CD4-positive, alpha-beta T cell (primary cell): Measurements from ENCODE around the gene RAB1B. TPM values are rescaled to one million over a fixed set of nuclear protein-coding genes. Genes with fewer than 3 reads are reported as not detected.

Source experiments
- ATAC-seq: fragments of 200-7000 bp; cut with Tn5 transposase; one replicate; pipeline ENCODE4 v1.10.0; 2022; ENCODE audit warnings: mild to moderate bottlenecking; ENCODE audit not compliant: poor library complexity
- CTCF ChIA-PET: fragments of 350-600 bp; sonication (Branson Sonifier 250); formaldehyde crosslinking; loops from one replicate; lab custom pipeline; 2021; ENCODE audit warnings: antibody characterized with exemption, inconsistent platforms; lab: Charles Lee
- POLR2A ChIA-PET: fragments of 350-600 bp; sonication (Branson Sonifier 250); formaldehyde crosslinking; loops from one replicate; lab custom pipeline; 2021; ENCODE audit warnings: antibody characterized with exemption, inconsistent platforms; lab: Charles Lee
- DNase-seq, 14 experiments: peaks; one replicate each; pipeline ENCODE4 v3.0.0-alpha.2; 2013 to 2020; ENCODE audit warnings: mixed read lengths in 2 of 14
- H3K27ac ChIP-seq, 2 donors: one replicate each; pipeline versions ENCODE4 v1.5.1 to v1.7.0; 2013; ENCODE audit warnings: low read length in 2 of 2, low read depth in 1 of 2, mild to moderate bottlenecking in 1 of 2
- H3K27me3 ChIP-seq, 2 experiments: 1 replicate in 1 of 2; 2 replicates in 1 of 2; pipeline versions ENCODE4 v1.6.1 to v1.7.0; 2013; ENCODE audit warnings: low read length in 2 of 2, control low read depth in 1 of 2, mild to moderate bottlenecking in 1 of 2, moderate library complexity in 1 of 2; ENCODE audit not compliant: insufficient read depth in 2 of 2, control insufficient read depth in 1 of 2
- H3K36me3 ChIP-seq: one replicate; pipeline ENCODE4 v1.6.1; 2013; ENCODE audit warnings: low read length, control low read depth; ENCODE audit not compliant: insufficient read depth
- H3K4me1 ChIP-seq: one replicate; pipeline ENCODE4 v1.6.1; 2013; ENCODE audit warnings: low read length, control low read depth; ENCODE audit not compliant: insufficient read depth
- H3K4me3 ChIP-seq: one replicate; pipeline ENCODE4 v1.5.1; 2013; ENCODE audit warnings: mild to moderate bottlenecking, low read length, moderate library complexity
- H3K9me3 ChIP-seq, 2 experiments: 1 replicate in 1 of 2; 2 replicates in 1 of 2; pipeline versions ENCODE4 v1.6.1 to v1.7.0; 2013; ENCODE audit warnings: low read length in 2 of 2, mild to moderate bottlenecking in 2 of 2, control low read depth in 1 of 2, moderate library complexity in 1 of 2; ENCODE audit not compliant: control insufficient read depth in 1 of 2, insufficient read depth in 1 of 2
- H3K27ac Mint-ChIP-seq: one replicate; pipeline ENCODE4 v1.8.0; 2020; ENCODE audit warnings: mixed read lengths
- H3K27me3 Mint-ChIP-seq: one replicate; pipeline ENCODE4 v1.8.0; 2021; ENCODE audit warnings: mixed read lengths
- H3K36me3 Mint-ChIP-seq: one replicate; pipeline ENCODE4 v1.8.0; 2021; ENCODE audit warnings: low read depth, mixed read lengths
- H3K4me1 Mint-ChIP-seq: one replicate; pipeline ENCODE4 v1.8.0; 2021; ENCODE audit warnings: low read depth, mixed read lengths
- H3K4me3 Mint-ChIP-seq: one replicate; pipeline ENCODE4 v1.8.0; 2020; ENCODE audit warnings: mild to moderate bottlenecking, mixed read lengths
- H3K9me3 Mint-ChIP-seq: one replicate; pipeline ENCODE4 v1.8.0; 2020; ENCODE audit warnings: mixed read lengths
- CTCF ChIP-seq: fragments of 200-600 bp; IDR thresholded peaks from one replicate; pipeline ENCODE4 v1.8.0; 2022; ENCODE audit warnings: antibody characterized with exemption, mild to moderate bottlenecking
- intact Hi-C, 2 experiments: fragments of 100-400 bp; cut with DNase I in 1 of 2; cut with micrococcal nuclease in 1 of 2; formaldehyde crosslinking; loops; one replicate each; pipeline versions ENCODE4 v1.15.1 to v1.9.0; 2023 to 2025; cut with DNase I, micrococcal nuclease
- total RNA-seq, 174 experiments: library from RNA in 2 of 174; stranded (reverse) in 2 of 174; gene quantifications; one replicate each; pipeline ENCODE4 v1.2.3 and lab custom pipeline; 2021 to 2026

Gene RAB1B
- total RNA-seq, 2 experiments from 2014 or later = 27.4 to 29.4 TPM

DNA sequence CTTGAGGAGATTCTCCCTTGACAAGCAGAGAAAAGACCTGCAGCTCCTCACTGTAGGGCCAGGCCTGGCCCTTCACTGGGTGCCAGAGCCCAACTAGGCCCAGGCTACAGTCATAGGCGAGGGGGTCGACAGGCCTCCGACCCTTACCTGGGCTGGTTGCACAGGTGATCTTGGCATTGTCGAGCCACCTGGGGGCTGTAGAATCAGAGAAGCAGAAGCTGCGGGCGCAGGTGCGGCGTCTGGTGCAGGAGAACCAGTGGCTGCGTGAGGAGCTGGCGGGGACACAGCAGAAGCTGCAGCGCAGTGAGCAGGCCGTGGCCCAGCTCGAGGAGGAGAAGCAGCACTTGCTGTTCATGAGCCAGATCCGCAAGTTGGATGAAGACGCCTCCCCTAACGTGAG lies 6.9 kb upstream of the RAB1B start:
- intact Hi-C loops = loop anchor here in 1 of 2 experiments (10.0 kb wide), 1 partner anchor 547 kb away; the partner anchor contains the start of gene KAT5
- peaks cover 26% of the 10 kb centered on the region for H3K4me1 ChIP-seq
- Mint-ChIP-seq H3K4me3 (no peak overlapping the region), H3K27ac (no peak overlapping the region), H3K36me3 (peaks cover 51% of the 10 kb centered on the region), H3K27me3 (no peaks in the 10 kb centered on the region), H3K9me3 (no peaks in the 10 kb centered on the region), H3K4me1 (peaks cover 26% of the 10 kb centered on the region)
- CTCF ChIA-PET = no interaction called here
- ATAC-seq = no peak
- H3K27ac ChIP-seq = no peak overlapping the region
- no peak for DNase-seq
- no peaks in the 10 kb centered on the region for H3K27me3 ChIP-seq
- TF ChIP-seq CTCF = no peak
- no peaks in the 10 kb centered on the region for H3K9me3 ChIP-seq
- POLR2A ChIA-PET = interaction anchor here (1.0 kb wide), 1 partner anchor 27 kb away, joined by 3 read pairs; the partner anchor contains the start of gene YIF1A
- H3K4me3 ChIP-seq = no peak overlapping the region
- peaks cover 51% of the 10 kb centered on the region for H3K36me3 ChIP-seq

- Mint-ChIP-seq H3K4me1 (peaks cover 23% of the 10 kb centered on the region), H3K27ac (no peak overlapping the region), H3K27me3 (no peaks in the 10 kb centered on the region), H3K4me3 (no peak overlapping the region), H3K36me3 (peaks cover 50% of the 10 kb centered on the region), H3K9me3 (no peaks in the 10 kb centered on the region)
- H3K27me3 ChIP-seq = no peaks in the 10 kb centered on the region
- H3K4me1 ChIP-seq = peaks cover 26% of the 10 kb centered on the region
- H3K9me3 ChIP-seq = no peaks in the 10 kb centered on the region
- ChIA-PET CTCF (no interaction called here), POLR2A (interaction anchor here (1.0 kb wide), 1 partner anchor 27 kb away, joined by 3 read pairs; the partner anchor contains the start of gene YIF1A)
- intact Hi-C loops = loop anchor here in 1 of 2 experiments (10.0 kb wide), 1 partner anchor 547 kb away; the partner anchor contains the start of gene KAT5
- ATAC-seq (no peak), DNase-seq (no peak)
- TF ChIP-seq CTCF = no peak
- H3K36me3 ChIP-seq = peaks cover 51% of the 10 kb centered on the region
- H3K27ac ChIP-seq = no peak overlapping the region
- no peak overlapping the region for H3K4me3 ChIP-seq
Measured at GRCh38 chr11:66262191-66262590, 6.2 kb upstream of the RAB1B start.

GRCh38 chr11:66262696-66263095 lies 5.7 kb upstream of the RAB1B start:
- H3K4me3 ChIP-seq = no peak overlapping the region
- POLR2A ChIA-PET = interaction anchor here (0.8 kb wide), 1 partner anchor 40 kb away, joined by 3 read pairs; no protein-coding TSS in a partner anchor
- peaks cover 27% of the 10 kb centered on the region for H3K4me1 ChIP-seq
- no peak overlapping the region for H3K27ac ChIP-seq
- H3K9me3 ChIP-seq = no peaks in the 10 kb centered on the region
- DNase-seq (no peak), ATAC-seq (no peak)
- H3K36me3 ChIP-seq = peaks cover 51% of the 10 kb centered on the region
- intact Hi-C loops = loop anchor here in 1 of 2 experiments (10.0 kb wide), 1 partner anchor 548 kb away; the partner anchor contains the start of gene KAT5
- H3K27me3 Mint-ChIP-seq = no peaks in the 10 kb centered on the region
- no peaks in the 10 kb centered on the region for H3K27me3 ChIP-seq
- peaks cover 26% of the 10 kb centered on the region for H3K4me1 Mint-ChIP-seq
- no peak for TF ChIP-seq CTCF
- peaks cover 46% of the 10 kb centered on the region for H3K36me3 Mint-ChIP-seq
- CTCF ChIA-PET = no interaction called here
- no peak overlapping the region for H3K4me3 Mint-ChIP-seq
- no peaks in the 10 kb centered on the region for H3K9me3 Mint-ChIP-seq
- H3K27ac Mint-ChIP-seq = no peak overlapping the region
